Kidney (tissue), 14 donors: ENCODE data around the gene CPM. TPM values are rescaled to one million over a fixed set of nuclear protein-coding genes. Genes with fewer than 3 reads are reported as not detected.

Experiments used
- DNase-seq, 5 donors: peaks; one replicate each; pipeline ENCODE4 v3.0.0-alpha.2; 2013 to 2020
- FAIRE-seq: peaks from 2 replicates; lab custom pipeline; 2012; peaks lifted over from hg19 to GRCh38; lab: Jason Lieb, UNC
- H3K27ac ChIP-seq, 2 donors: one replicate each; pipeline ENCODE4 v1.7.0; 2013; ENCODE audit warnings: low read depth in 2 of 2, low read length in 2 of 2, inconsistent platforms in 1 of 2
- H3K27me3 ChIP-seq: one replicate; pipeline ENCODE4 v1.7.1; 2013; ENCODE audit warnings: low read length, inconsistent platforms; ENCODE audit not compliant: control insufficient read depth, insufficient read depth
- H3K36me3 ChIP-seq, 3 donors: one replicate each; pipeline versions ENCODE4 v1.7.0 to v1.7.1; 2013; ENCODE audit warnings: low read length in 3 of 3, control low read depth in 1 of 3, inconsistent platforms in 1 of 3; ENCODE audit not compliant: insufficient read depth in 3 of 3, control insufficient read depth in 2 of 3
- H3K4me1 ChIP-seq, 3 donors: one replicate each; pipeline versions ENCODE4 v1.7.0 to v1.7.1; 2013; ENCODE audit warnings: low read length in 3 of 3, inconsistent platforms in 1 of 3, low read depth in 1 of 3; ENCODE audit not compliant: control insufficient read depth in 2 of 3, insufficient read depth in 2 of 3
- H3K4me3 ChIP-seq, 3 donors: one replicate each; pipeline versions ENCODE4 v1.7.0 to v1.8.1; 2013; ENCODE audit warnings: low read length in 3 of 3, control low read depth in 1 of 3, inconsistent platforms in 1 of 3
- H3K9ac ChIP-seq, 3 donors: one replicate each; pipeline versions ENCODE4 v1.7.0 to v1.7.1; 2013; ENCODE audit warnings: low read length in 3 of 3, control low read depth in 1 of 3, inconsistent platforms in 1 of 3
- H3K9me3 ChIP-seq, 3 donors: one replicate each; pipeline versions ENCODE4 v1.7.0 to v1.7.1; 2013; ENCODE audit warnings: low read length in 3 of 3, control low read depth in 1 of 3, inconsistent platforms in 1 of 3; ENCODE audit not compliant: control insufficient read depth in 2 of 3, insufficient read depth in 1 of 3
- intact Hi-C: fragments of 100-400 bp; cut with DNase I; formaldehyde crosslinking; loops from one replicate; pipeline ENCODE4 v1.11.1; 2022
- polyA plus RNA-seq: library from polyadenylated mRNA; stranded (reverse); fragments of 350-450 nt; fragmentation: Illumina TruSeq; extraction: RNeasy Lipid Tissue Mini Kit (QIAGEN cat#74804); gene quantifications from one replicate; pipeline ENCODE4 v1.2.3, GENCODE V29; 2014; ENCODE audit warnings: low read depth, low replicate concordance; ENCODE audit not compliant: insufficient read depth
- total RNA-seq: library from RNA; stranded (reverse); fragmentation: NEBNext Ultra II Directional; extraction: Animal tissue kit (Norgen Biotek cat#: 25700); gene quantifications from one replicate; pipeline ENCODE4 v1.2.1, GENCODE V29; 2021
- TF ChIP-seq, protein P1 (sequence below): IDR thresholded peaks from 3 replicates; pipeline ENCODE4 v1.5.1; 2012; ENCODE audit warnings: mild to moderate bottlenecking, moderate library complexity, borderline replicate concordance; ENCODE audit not compliant: insufficient read depth; ENCODE audit errors: extremely low read depth
- donor health status: control.
- donor health status: control.
- donor health status: control.
- donor health status: control.
- donor health status: control.
- donor health status: DM: yes; HTN: yes; CAD: no.
- donor health status: Normal renal cell carcinoma (clear cell type).

The CPM gene
- total and polyA plus RNA-seq, 2 donors from 2014 or later = 35.7 to 144 TPM

DNA sequence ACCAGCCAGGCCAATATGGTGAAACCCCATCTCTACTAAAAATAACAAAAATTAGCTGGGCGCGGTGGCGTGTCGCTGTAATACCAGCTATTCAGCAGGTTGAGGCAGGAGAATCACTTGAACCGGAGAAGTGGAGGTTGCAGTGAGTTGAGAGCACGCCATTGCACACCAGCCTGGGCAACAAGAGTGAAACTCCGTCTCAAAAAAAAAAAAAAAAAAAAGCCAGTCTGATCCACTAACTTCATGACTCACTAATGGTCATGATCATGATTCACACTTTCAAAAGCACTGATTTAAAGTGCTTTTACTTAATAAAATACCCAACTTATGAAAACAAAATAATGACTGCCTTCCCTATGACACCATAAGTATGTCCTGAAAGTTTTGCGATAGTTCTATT, 38.4 kb upstream of the CPM start:
- Histone ChIP-seq H3K36me3 (no peaks in the 10 kb centered on the region), H3K27ac (no peak overlapping the region), H3K9me3 (no peaks in the 10 kb centered on the region), H3K27me3 (no peaks in the 10 kb centered on the region), H3K9ac (no peak overlapping the region), H3K4me1 (peaks cover 0 to 7% (median 6%) of the 10 kb centered on the region in 3 donors), H3K4me3 (no peak overlapping the region)
- intact Hi-C loops = no loop called here
- TF ChIP-seq, protein P1, sequence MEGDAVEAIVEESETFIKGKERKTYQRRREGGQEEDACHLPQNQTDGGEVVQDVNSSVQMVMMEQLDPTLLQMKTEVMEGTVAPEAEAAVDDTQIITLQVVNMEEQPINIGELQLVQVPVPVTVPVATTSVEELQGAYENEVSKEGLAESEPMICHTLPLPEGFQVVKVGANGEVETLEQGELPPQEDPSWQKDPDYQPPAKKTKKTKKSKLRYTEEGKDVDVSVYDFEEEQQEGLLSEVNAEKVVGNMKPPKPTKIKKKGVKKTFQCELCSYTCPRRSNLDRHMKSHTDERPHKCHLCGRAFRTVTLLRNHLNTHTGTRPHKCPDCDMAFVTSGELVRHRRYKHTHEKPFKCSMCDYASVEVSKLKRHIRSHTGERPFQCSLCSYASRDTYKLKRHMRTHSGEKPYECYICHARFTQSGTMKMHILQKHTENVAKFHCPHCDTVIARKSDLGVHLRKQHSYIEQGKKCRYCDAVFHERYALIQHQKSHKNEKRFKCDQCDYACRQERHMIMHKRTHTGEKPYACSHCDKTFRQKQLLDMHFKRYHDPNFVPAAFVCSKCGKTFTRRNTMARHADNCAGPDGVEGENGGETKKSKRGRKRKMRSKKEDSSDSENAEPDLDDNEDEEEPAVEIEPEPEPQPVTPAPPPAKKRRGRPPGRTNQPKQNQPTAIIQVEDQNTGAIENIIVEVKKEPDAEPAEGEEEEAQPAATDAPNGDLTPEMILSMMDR = no peak
- DNase-seq (no peak), FAIRE-seq (no peak)

DNA sequence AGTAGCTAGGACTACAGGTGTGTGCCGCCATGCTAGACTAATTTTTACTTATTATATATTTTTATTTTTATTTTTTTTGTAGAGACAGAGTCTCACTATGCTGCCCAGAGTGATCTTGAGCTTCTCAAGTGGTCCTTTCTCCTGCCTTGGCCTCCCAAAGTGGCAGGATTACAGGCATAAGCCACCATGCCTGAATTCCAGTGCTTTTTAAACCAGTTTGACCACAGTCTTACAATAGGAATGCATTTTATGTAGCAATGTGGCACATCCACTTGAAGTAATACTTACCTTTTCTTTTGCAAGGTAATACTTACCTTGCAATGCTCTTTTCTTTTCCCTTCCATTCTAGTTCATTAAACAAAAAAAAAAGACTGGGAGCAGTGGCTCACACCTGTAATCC, 38.0 kb upstream of the CPM start:
- Histone ChIP-seq H3K27me3 (no peaks in the 10 kb centered on the region), H3K4me3 (no peak overlapping the region), H3K27ac (no peak overlapping the region), H3K36me3 (no peaks in the 10 kb centered on the region), H3K9ac (no peak overlapping the region), H3K9me3 (no peaks in the 10 kb centered on the region), H3K4me1 (peaks cover 0 to 3% (median 2%) of the 10 kb centered on the region in 3 donors)
- intact Hi-C loops = no loop called here
- no peak for FAIRE-seq
- no peak for DNase-seq
- TF ChIP-seq, protein P1 = no peak

DNA sequence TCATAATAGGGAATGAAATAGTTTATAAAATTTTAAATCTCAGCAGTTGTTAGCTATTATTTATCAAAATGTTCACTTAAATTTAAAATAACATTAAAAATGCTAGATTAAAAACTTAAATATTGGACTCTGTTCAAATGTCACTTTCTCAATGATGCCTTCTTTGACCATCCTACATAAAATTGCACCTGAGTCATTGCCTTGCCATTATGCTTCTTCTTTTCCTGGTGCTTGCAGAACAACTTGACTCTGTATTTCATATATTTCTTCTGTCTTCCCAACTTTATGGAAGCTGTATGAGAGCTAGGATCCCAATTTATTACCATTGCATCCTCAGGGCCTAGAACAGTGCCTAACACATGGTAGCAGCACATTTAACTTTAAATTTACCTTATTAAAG, 37.3 kb upstream of the CPM start:
- H3K4me3 ChIP-seq = no peak overlapping the region
- no peaks in the 10 kb centered on the region for H3K36me3 ChIP-seq
- TF ChIP-seq, protein P1 = no peak
- H3K27me3 ChIP-seq = no peaks in the 10 kb centered on the region
- H3K9me3 ChIP-seq = no peaks in the 10 kb centered on the region
- no peak overlapping the region for H3K9ac ChIP-seq
- no peak overlapping the region for H3K27ac ChIP-seq
- H3K4me1 ChIP-seq = peaks cover 0 to 2% (median 0%) of the 10 kb centered on the region in 3 donors
- intact Hi-C loops = no loop called here
- FAIRE-seq (no peak), DNase-seq (no peak)

DNA sequence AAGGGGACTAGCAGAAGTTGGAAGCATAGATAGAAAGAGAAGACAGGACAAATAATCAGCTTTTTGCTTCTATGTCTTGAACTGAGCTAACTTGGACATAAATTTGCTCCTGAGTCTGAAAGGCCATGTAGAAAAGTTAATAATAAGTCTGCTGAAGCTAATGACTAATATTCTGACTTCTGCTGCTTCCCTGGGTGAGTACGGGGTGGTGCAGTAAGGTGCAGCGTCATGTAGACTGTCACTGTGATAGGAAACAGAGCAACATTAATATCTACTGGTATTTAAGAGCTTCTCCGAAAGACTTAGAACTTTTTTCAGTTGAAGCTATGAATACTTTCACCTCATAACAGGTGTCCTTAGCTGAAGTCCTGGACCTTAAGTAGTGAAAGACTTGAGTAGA, 34.1 kb upstream of the CPM start:
- Histone ChIP-seq H3K4me3 (no peak overlapping the region), H3K27ac (no peak overlapping the region), H3K4me1 (peaks cover 0 to 2% (median 0%) of the 10 kb centered on the region in 3 donors), H3K9ac (no peak overlapping the region), H3K27me3 (no peaks in the 10 kb centered on the region), H3K9me3 (no peaks in the 10 kb centered on the region), H3K36me3 (no peaks in the 10 kb centered on the region)
- TF ChIP-seq, protein P1 = no peak
- intact Hi-C loops = no loop called here
- DNase-seq (no peak), FAIRE-seq (no peak)
